ENCODE measurements around the gene NFE2L1.

The NFE2L1 gene

GRCh38 chr17:48058393-48059124 is 10.4 kb downstream of the NFE2L1 start:
- Histone ChIP-seq H3K79me2 (ENCODE audit: insufficient read depth, low read length) (peaks cover 58% of the 10 kb centered on the region), H3F3A (ENCODE audit: low read depth) (no peaks in the 10 kb centered on the region), H4K20me1 (ENCODE audit: insufficient read depth, low read length, poor library complexity, severe bottlenecking) (peaks cover 38% of the 10 kb centered on the region), H3K27me3 (ENCODE audit: insufficient read depth, low read length, poor library complexity, severe bottlenecking) (no peaks in the 10 kb centered on the region), H3K9ac (ENCODE audit: low read depth, low read length, poor library complexity, severe bottlenecking) (no peak overlapping the region), H2AFZ (ENCODE audit: low read length) (no peak overlapping the region), H3K4me2 (ENCODE audit: low read depth, low read length, poor library complexity, severe bottlenecking) (no peak overlapping the region), H3K9me2 (replicated peaks; ENCODE audit: low read depth, low read length) (no peaks in the 10 kb centered on the region), H3K4me1 (ENCODE audit: insufficient read depth, low read length, poor library complexity, severe bottlenecking) (peaks cover 24% of the 10 kb centered on the region), H3K4me3 (ENCODE audit: low read length, poor library complexity, severe bottlenecking) (no peak overlapping the region), H3K9me3 (ENCODE audit: insufficient read depth, low read depth, low read length) (no peaks in the 10 kb centered on the region), H3K36me3 (ENCODE audit: insufficient read depth, low read length) (peaks cover 77% of the 10 kb centered on the region)
- TF ChIP-seq CTCF (conservative IDR thresholded peaks at IDR 0.05; ENCODE audit: low read length) (no peak), EZH2phosphoT487 (IDR thresholded peaks at IDR 0.05; ENCODE audit: borderline replicate concordance) (no peak)

GRCh38 chr17:48059125-48059668 is 11.0 kb downstream of the NFE2L1 start:
- H3K27me3 ChIP-seq (ENCODE audit: insufficient read depth, low read length, poor library complexity, severe bottlenecking) = no peaks in the 10 kb centered on the region
- peaks cover 52% of the 10 kb centered on the region for H3K79me2 ChIP-seq (ENCODE audit: insufficient read depth, low read length)
- TF ChIP-seq EZH2phosphoT487 (IDR thresholded peaks at IDR 0.05; ENCODE audit: borderline replicate concordance) (no peak), CTCF (conservative IDR thresholded peaks at IDR 0.05; ENCODE audit: low read length) (no peak)
- no peaks in the 10 kb centered on the region for H3F3A ChIP-seq (ENCODE audit: low read depth)
- peaks cover 19% of the 10 kb centered on the region for H3K4me1 ChIP-seq (ENCODE audit: insufficient read depth, low read length, poor library complexity, severe bottlenecking)
- no peaks in the 10 kb centered on the region for H3K9me3 ChIP-seq (ENCODE audit: insufficient read depth, low read depth, low read length)
- H3K4me3 ChIP-seq (ENCODE audit: low read length, poor library complexity, severe bottlenecking) = no peak overlapping the region
- no peaks in the 10 kb centered on the region for H3K9me2 ChIP-seq (replicated peaks; ENCODE audit: low read depth, low read length)
- peaks cover 32% of the 10 kb centered on the region for H4K20me1 ChIP-seq (ENCODE audit: insufficient read depth, low read length, poor library complexity, severe bottlenecking)
- H3K9ac ChIP-seq (ENCODE audit: low read depth, low read length, poor library complexity, severe bottlenecking) = no peak overlapping the region
- peaks cover 76% of the 10 kb centered on the region for H3K36me3 ChIP-seq (ENCODE audit: insufficient read depth, low read length)
- no peak overlapping the region for H2AFZ ChIP-seq (ENCODE audit: low read length)
- no peak overlapping the region for H3K4me2 ChIP-seq (ENCODE audit: low read depth, low read length, poor library complexity, severe bottlenecking)

GRCh38 chr17:48060249-48060648 is 12.1 kb downstream of the NFE2L1 start:
- Histone ChIP-seq H3K9me2 (replicated peaks; ENCODE audit: low read depth, low read length) (no peaks in the 10 kb centered on the region), H4K20me1 (ENCODE audit: insufficient read depth, low read length, poor library complexity, severe bottlenecking) (peaks cover 22% of the 10 kb centered on the region), H3K9me3 (ENCODE audit: insufficient read depth, low read depth, low read length) (no peaks in the 10 kb centered on the region), H3K79me2 (ENCODE audit: insufficient read depth, low read length) (peaks cover 41% of the 10 kb centered on the region), H3K36me3 (ENCODE audit: insufficient read depth, low read length) (peaks cover 87% of the 10 kb centered on the region), H3K4me2 (ENCODE audit: low read depth, low read length, poor library complexity, severe bottlenecking) (no peak overlapping the region), H3K4me3 (ENCODE audit: low read length, poor library complexity, severe bottlenecking) (no peak overlapping the region), H2AFZ (ENCODE audit: low read length) (no peak overlapping the region), H3K9ac (ENCODE audit: low read depth, low read length, poor library complexity, severe bottlenecking) (no peak overlapping the region), H3K4me1 (ENCODE audit: insufficient read depth, low read length, poor library complexity, severe bottlenecking) (peaks cover 11% of the 10 kb centered on the region), H3K27me3 (ENCODE audit: insufficient read depth, low read length, poor library complexity, severe bottlenecking) (no peaks in the 10 kb centered on the region), H3F3A (ENCODE audit: low read depth) (no peaks in the 10 kb centered on the region)
- TF ChIP-seq EZH2phosphoT487 (IDR thresholded peaks at IDR 0.05; ENCODE audit: borderline replicate concordance) (no peak), CTCF (conservative IDR thresholded peaks at IDR 0.05; ENCODE audit: low read length) (no peak)
